Common myeloid progenitor, CD34-positive (primary cell): ENCODE measurements around the gene SMAD2.
A peak's percentile ranks its signal among the peaks of the same experiment; 100 is the strongest.

Experiments
- CTCF ChIA-PET: fragments of 350-600 bp; sonication (Branson Sonifier 250); formaldehyde crosslinking; loops from one replicate; lab custom pipeline; 2021; ENCODE audit warnings: antibody characterized with exemption; lab: Charles Lee
- POLR2A ChIA-PET: fragments of 350-600 bp; sonication (Branson Sonifier 250); formaldehyde crosslinking; loops from one replicate; lab custom pipeline; 2021; ENCODE audit warnings: antibody characterized with exemption; lab: Charles Lee
- DNase-seq, 3 donors: peaks; one replicate each; pipeline versions ENCODE4 v3.0.0 to v3.0.0-alpha.2; 2013
- H3K27ac ChIP-seq, 2 experiments: 1 replicate in 1 of 2; 2 replicates in 1 of 2; pipeline ENCODE4 v1.7.0; 2013; ENCODE audit warnings: inconsistent platforms in 2 of 2, low read length in 2 of 2, mild to moderate bottlenecking in 2 of 2, low read depth in 1 of 2, moderate library complexity in 1 of 2; ENCODE audit not compliant: severe bottlenecking in 2 of 2, insufficient read depth in 1 of 2, poor library complexity in 1 of 2
- H3K27me3 ChIP-seq, 5 experiments: replicated peaks in 2 of 5; 1 replicate in 3 of 5; 2 replicates in 2 of 5; pipeline versions ENCODE4 v1.6.1 to v1.7.0; 2013; ENCODE audit warnings: low read length in 4 of 5, mild to moderate bottlenecking in 2 of 5, moderate library complexity in 2 of 5, inconsistent platforms in 1 of 5; ENCODE audit not compliant: insufficient read depth in 5 of 5, control insufficient read depth in 4 of 5
- H3K36me3 ChIP-seq, 4 experiments: 1 replicate in 2 of 4; 2 replicates in 2 of 4; pipeline versions ENCODE4 v1.6.1 to v1.7.0; 2013; ENCODE audit warnings: low read length in 3 of 4, control low read depth in 1 of 4, mild to moderate bottlenecking in 1 of 4; ENCODE audit not compliant: control insufficient read depth in 4 of 4, insufficient read depth in 4 of 4
- H3K4me1 ChIP-seq, 4 experiments: 1 replicate in 3 of 4; 2 replicates in 1 of 4; pipeline versions ENCODE4 v1.6.1 to v1.7.1; 2013; ENCODE audit warnings: low read length in 3 of 4, mild to moderate bottlenecking in 3 of 4, control low read depth in 1 of 4, inconsistent platforms in 1 of 4, moderate library complexity in 1 of 4; ENCODE audit not compliant: control insufficient read depth in 4 of 4, insufficient read depth in 4 of 4; ENCODE audit errors: control extremely low read depth in 1 of 4
- H3K4me3 ChIP-seq, 7 experiments: 1 replicate in 4 of 7; 2 replicates in 3 of 7; pipeline versions ENCODE4 v1.5.1 to v1.7.0; 2013; ENCODE audit warnings: mild to moderate bottlenecking in 7 of 7, low read length in 6 of 7, moderate library complexity in 6 of 7, inconsistent platforms in 2 of 7, low read depth in 2 of 7, control low read depth in 1 of 7; ENCODE audit not compliant: insufficient read depth in 4 of 7, control insufficient read depth in 1 of 7; ENCODE audit errors: extremely low read depth in 1 of 7
- H3K9me3 ChIP-seq, 5 experiments: 1 replicate in 4 of 5; 2 replicates in 1 of 5; pipeline versions ENCODE4 v1.6.1 to v1.7.1; 2013; ENCODE audit warnings: low read length in 4 of 5, mild to moderate bottlenecking in 2 of 5, inconsistent platforms in 1 of 5, low read depth in 1 of 5, moderate library complexity in 1 of 5; ENCODE audit not compliant: control insufficient read depth in 4 of 5, insufficient read depth in 2 of 5; ENCODE audit errors: control extremely low read depth in 1 of 5
- WGBS: methylation state at CpG from one replicate; pipeline ENCODE4 v1.1.5; 2013; ENCODE audit not compliant: insufficient coverage; 5-methylcytosine and 5-hydroxymethylcytosine counted together

SMAD2 gene

DNA sequence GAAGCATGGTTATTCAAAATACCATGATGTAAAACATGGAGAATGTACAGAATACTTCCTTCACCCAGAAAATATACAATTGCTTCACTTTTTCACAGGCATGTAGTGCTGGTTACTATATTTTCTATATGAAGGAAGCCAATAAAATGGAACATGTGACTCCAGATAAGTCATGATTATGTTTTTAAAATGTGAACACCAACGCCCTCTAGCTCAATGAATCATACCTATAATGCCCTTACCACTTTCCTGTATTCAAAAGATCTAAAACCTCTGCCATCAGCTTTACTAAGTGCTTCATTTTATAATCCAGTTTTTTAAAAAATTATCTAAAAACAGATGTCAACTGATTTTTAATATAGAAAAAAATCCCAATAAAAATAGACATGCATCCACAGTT is 59.9 kb downstream of the SMAD2 start:
- no CpG with 5 or more reads among the region's 1 CpG for WGBS
- Histone ChIP-seq H3K9me3 (no peaks in the 10 kb centered on the region), H3K4me3 (no peak overlapping the region), H3K27ac (no peak overlapping the region), H3K27me3 (no peaks in the 10 kb centered on the region), H3K4me1 (peaks cover 0 to 3% (median 0%) of the 10 kb centered on the region in 4 experiments), H3K36me3 (peaks cover 2 to 27% (median 10%) of the 10 kb centered on the region in 4 experiments)
- DNase-seq, result no peak
- CTCF ChIA-PET, result no interaction called here
- POLR2A ChIA-PET, result no interaction called here

DNA sequence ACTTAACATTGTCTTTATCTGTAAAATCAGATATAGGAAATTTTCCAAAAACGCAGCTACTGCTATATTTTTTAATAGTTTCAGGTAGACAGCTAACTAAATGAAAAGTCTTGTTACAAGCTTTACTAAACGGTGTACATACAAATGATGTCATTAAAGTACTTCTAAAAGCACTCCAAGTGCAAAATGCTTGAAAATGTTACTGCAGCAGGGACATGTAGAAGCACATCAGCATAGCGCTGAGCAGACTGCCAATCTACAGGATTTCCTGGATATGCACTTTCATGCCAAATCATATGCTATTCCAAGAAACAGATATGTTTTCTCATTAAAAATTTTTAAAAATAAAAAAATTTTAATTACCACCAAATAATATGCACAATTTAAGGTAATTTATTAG is 61.7 kb downstream of the SMAD2 start:
- Histone ChIP-seq H3K36me3 (peaks cover 4 to 34% (median 14%) of the 10 kb centered on the region in 4 experiments), H3K4me3 (no peak overlapping the region), H3K27me3 (no peaks in the 10 kb centered on the region), H3K27ac (no peak overlapping the region), H3K4me1 (no peaks in the 10 kb centered on the region), H3K9me3 (no peaks in the 10 kb centered on the region)
- CTCF ChIA-PET, result interaction anchor here (0.9 to 1.9 kb wide), 2 partner anchors 9 to 134 kb away, joined by 3 to 6 read pairs; no protein-coding TSS in a partner anchor
- no CpG with 5 or more reads among the region's 3 CpGs for WGBS
- POLR2A ChIA-PET, result no interaction called here
- DNase-seq, result no peak

DNA sequence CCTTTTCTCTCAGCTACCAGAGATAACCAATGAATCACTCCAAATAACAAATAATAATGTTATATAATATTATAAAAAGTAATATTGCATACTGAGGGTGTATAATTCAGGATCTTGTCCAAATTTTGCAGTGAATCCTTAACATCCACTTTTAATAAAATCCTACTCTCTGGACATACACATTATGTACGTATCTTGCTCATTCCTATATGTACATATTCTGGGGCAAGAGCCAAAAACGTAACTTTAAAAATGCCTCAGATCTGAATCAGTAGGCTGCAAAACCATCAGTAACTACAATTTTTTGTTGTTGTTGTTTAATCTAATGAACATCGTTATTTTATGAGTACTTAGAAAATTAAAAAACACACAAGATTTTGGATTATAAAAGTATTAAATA is 65.3 kb downstream of the SMAD2 start:
- H3K36me3 ChIP-seq, result peaks cover 15 to 50% (median 30%) of the 10 kb centered on the region in 4 experiments
- 100% methylated on average over 1 of the region's 3 CpGs for WGBS
- H3K4me1 ChIP-seq, result no peaks in the 10 kb centered on the region
- H3K4me3 ChIP-seq, result no peak overlapping the region
- no peak overlapping the region for H3K27ac ChIP-seq
- H3K27me3 ChIP-seq, result no peaks in the 10 kb centered on the region
- no peak for DNase-seq
- ChIA-PET CTCF (no interaction called here), POLR2A (no interaction called here)
- no peaks in the 10 kb centered on the region for H3K9me3 ChIP-seq

DNA sequence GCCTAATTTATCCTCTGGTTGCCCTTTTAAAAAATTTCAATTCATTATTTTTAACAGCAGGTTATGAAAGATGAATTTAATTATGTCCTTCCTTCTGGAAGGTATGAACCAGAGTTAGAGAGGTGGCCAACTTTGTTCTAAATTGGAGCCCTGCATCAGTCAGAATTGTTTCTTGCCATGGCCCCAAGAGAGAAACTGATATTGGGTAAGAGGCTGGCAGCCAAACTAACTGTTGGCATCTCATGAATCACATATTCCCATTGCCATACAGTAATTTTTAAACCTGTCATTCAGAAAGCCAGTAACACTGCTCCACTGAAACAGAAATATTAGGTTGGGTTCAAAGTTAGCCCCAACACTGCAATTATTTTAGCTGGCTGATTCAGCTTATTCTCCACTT is 67.4 kb downstream of the SMAD2 start:
- Histone ChIP-seq H3K27ac (no peak overlapping the region), H3K4me3 (no peak overlapping the region), H3K9me3 (peaks cover 4 to 20% (median 8%) of the 10 kb centered on the region in 5 experiments), H3K4me1 (no peaks in the 10 kb centered on the region), H3K27me3 (no peaks in the 10 kb centered on the region), H3K36me3 (peaks cover 18 to 57% (median 43%) of the 10 kb centered on the region in 4 experiments)
- ChIA-PET CTCF (no interaction called here), POLR2A (no interaction called here)
- DNase-seq, result no peak

DNA sequence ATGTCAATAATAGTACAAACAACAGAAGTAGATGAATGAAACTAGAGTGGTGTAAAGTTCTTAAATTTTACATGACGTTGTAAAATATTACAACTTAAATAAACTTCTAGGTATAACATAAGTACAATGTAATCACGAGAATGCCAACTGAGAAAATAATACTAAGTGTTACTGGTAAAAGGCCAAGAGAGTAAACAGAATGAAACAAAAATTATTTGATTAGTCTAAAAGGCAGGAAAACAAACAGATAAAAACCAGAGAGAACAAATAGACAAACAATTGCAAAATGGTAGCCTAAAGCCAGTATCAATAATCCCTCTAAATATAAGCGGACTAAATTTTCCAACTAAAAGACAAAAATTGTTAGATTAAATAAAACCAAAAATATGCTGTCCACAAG is 71.9 kb downstream of the SMAD2 start:
- WGBS, result no CpG with 5 or more reads among the region's 3 CpGs
- H3K27ac ChIP-seq, result no peak overlapping the region
- peaks cover 15 to 49% (median 19%) of the 10 kb centered on the region in 5 experiments for H3K9me3 ChIP-seq
- H3K36me3 ChIP-seq, result peaks cover 25 to 63% (median 48%) of the 10 kb centered on the region in 4 experiments
- H3K4me3 ChIP-seq, result no peak overlapping the region
- H3K27me3 ChIP-seq, result no peaks in the 10 kb centered on the region
- CTCF ChIA-PET, result no interaction called here
- H3K4me1 ChIP-seq, result no peaks in the 10 kb centered on the region
- POLR2A ChIA-PET, result no interaction called here
- peak in 2 of 3 donors; percentile 3 to 9 for DNase-seq

DNA sequence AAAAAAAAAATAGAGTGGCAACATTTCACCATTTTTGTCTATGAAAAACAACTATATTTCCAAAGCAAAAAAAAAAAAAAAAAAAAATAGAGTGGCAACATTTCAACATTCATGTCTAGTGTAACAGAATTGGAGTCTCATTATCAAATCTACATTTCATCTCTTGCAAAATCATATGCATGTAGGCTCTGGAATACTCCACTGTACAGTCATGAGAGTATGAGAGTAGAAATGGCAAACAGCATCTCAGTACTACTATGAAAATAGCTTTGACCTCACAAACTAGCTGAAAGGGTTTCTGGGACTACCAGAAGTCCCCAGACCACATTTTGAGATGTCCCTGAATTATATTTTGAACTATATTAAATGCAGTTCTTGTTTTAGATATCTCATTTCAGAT is 82.8 kb downstream of the SMAD2 start:
- ChIA-PET CTCF (no interaction called here), POLR2A (no interaction called here)
- no peak for DNase-seq
- no peaks in the 10 kb centered on the region for H3K27me3 ChIP-seq
- H3K4me1 ChIP-seq, result no peaks in the 10 kb centered on the region
- no peaks in the 10 kb centered on the region for H3K9me3 ChIP-seq
- H3K36me3 ChIP-seq, result peaks cover 26 to 42% (median 28%) of the 10 kb centered on the region in 4 experiments
- H3K4me3 ChIP-seq, result no peak overlapping the region
- H3K27ac ChIP-seq, result no peak overlapping the region

DNA sequence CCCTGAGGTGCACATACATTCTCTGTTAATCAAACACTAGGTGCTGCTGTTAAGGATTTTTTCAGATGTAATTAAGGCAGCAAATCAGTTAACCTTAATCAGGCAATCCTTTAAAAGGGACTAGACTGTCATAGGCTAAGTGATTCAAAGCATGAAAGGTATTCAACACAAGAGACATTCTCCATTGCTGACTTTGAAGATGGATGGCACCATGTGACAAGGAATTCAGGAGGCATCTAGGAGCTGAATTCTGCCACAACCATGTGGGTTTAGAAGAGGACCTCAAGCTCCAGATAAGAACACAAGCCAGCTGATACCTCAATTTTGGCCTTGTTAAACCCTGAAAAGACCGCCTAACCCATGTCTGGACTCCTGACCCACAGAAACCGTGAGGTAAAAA is 84.0 kb downstream of the SMAD2 start:
- no peaks in the 10 kb centered on the region for H3K4me1 ChIP-seq
- peaks cover 30 to 53% (median 35%) of the 10 kb centered on the region in 4 experiments for H3K36me3 ChIP-seq
- H3K27ac ChIP-seq, result no peak overlapping the region
- POLR2A ChIA-PET, result no interaction called here
- H3K9me3 ChIP-seq, result no peaks in the 10 kb centered on the region
- no peak overlapping the region for H3K4me3 ChIP-seq
- CTCF ChIA-PET, result no interaction called here
- no CpG with 5 or more reads among the region's 2 CpGs for WGBS
- no peaks in the 10 kb centered on the region for H3K27me3 ChIP-seq
- DNase-seq, result no peak
